ENCODE measurements around the gene ALKBH6.

GRCh38 chr19:36003284-36003683 lies 10.7 kb downstream of the ALKBH6 start:
- TF ChIP-seq CTCF (IDR thresholded peaks at IDR 0.05) (no peak), POLR2A (IDR thresholded peaks at IDR 0.05) (no peak)

All from body of pancreas (tissue), 4 donors.